ENCODE results near the gene TBC1D8. TPM values are rescaled to one million over a fixed set of nuclear protein-coding genes. Genes with fewer than 3 reads are reported as not detected.

The TBC1D8 gene
- total RNA-seq, 1 donor from 2014 or later, result 25.3 TPM

GRCh38 chr2:101089942-101090799, 61.0 kb downstream of the TBC1D8 start:
- peaks cover 11% of the 10 kb centered on the region for H3K36me3 ChIP-seq (ENCODE audit: control insufficient read depth, insufficient read depth, low read length)
- no peak overlapping the region for H3K4me3 ChIP-seq (ENCODE audit: low read depth, low read length)
- DNase-seq (ENCODE audit: low read depth) (no peak), FAIRE-seq (no peak)
- no peaks in the 10 kb centered on the region for H3K27me3 ChIP-seq (ENCODE audit: control insufficient read depth, insufficient read depth, low read length)
- no peak for TF ChIP-seq CTCF (IDR thresholded peaks at IDR 0.05; ENCODE audit: insufficient read depth, low read length, severe bottlenecking)

- H3K27me3 ChIP-seq (ENCODE audit: control insufficient read depth, insufficient read depth, low read length), result no peaks in the 10 kb centered on the region
- no peak for DNase-seq (ENCODE audit: low read depth)
- H3K36me3 ChIP-seq (ENCODE audit: control insufficient read depth, insufficient read depth, low read length), result peaks cover 11% of the 10 kb centered on the region
- no peak overlapping the region for H3K4me3 ChIP-seq (ENCODE audit: low read depth, low read length)
- FAIRE-seq, result no peak
- TF ChIP-seq CTCF (IDR thresholded peaks at IDR 0.05; ENCODE audit: insufficient read depth, low read length, severe bottlenecking), result no peak
These were observed 61.8 kb downstream of the TBC1D8 start for GRCh38 chr2:101089419-101089818.

GRCh38 chr2:101087638-101088037, 63.5 kb downstream of the TBC1D8 start:
- H3K4me3 ChIP-seq (ENCODE audit: low read depth, low read length), result no peak overlapping the region
- H3K27me3 ChIP-seq (ENCODE audit: control insufficient read depth, insufficient read depth, low read length), result no peaks in the 10 kb centered on the region
- FAIRE-seq, result no peak
- no peak for DNase-seq (ENCODE audit: low read depth)
- peaks cover 13% of the 10 kb centered on the region for H3K36me3 ChIP-seq (ENCODE audit: control insufficient read depth, insufficient read depth, low read length)
- no peak for TF ChIP-seq CTCF (IDR thresholded peaks at IDR 0.05; ENCODE audit: insufficient read depth, low read length, severe bottlenecking)

- FAIRE-seq (no peak), DNase-seq (ENCODE audit: low read depth) (no peak)
- H3K4me3 ChIP-seq (ENCODE audit: low read depth, low read length), result no peak overlapping the region
- H3K36me3 ChIP-seq (ENCODE audit: control insufficient read depth, insufficient read depth, low read length), result peaks cover 3% of the 10 kb centered on the region
- no peak for TF ChIP-seq CTCF (IDR thresholded peaks at IDR 0.05; ENCODE audit: insufficient read depth, low read length, severe bottlenecking)
- no peaks in the 10 kb centered on the region for H3K27me3 ChIP-seq (ENCODE audit: control insufficient read depth, insufficient read depth, low read length)
These were observed 67.6 kb downstream of the TBC1D8 start for GRCh38 chr2:101083613-101084012.

GRCh38 chr2:101082998-101083397, 68.2 kb downstream of the TBC1D8 start:
- FAIRE-seq (no peak), DNase-seq (ENCODE audit: low read depth) (no peak)
- no peak overlapping the region for H3K4me3 ChIP-seq (ENCODE audit: low read depth, low read length)
- no peak for TF ChIP-seq CTCF (IDR thresholded peaks at IDR 0.05; ENCODE audit: insufficient read depth, low read length, severe bottlenecking)
- H3K36me3 ChIP-seq (ENCODE audit: control insufficient read depth, insufficient read depth, low read length), result peaks cover 3% of the 10 kb centered on the region
- H3K27me3 ChIP-seq (ENCODE audit: control insufficient read depth, insufficient read depth, low read length), result no peaks in the 10 kb centered on the region

All from bronchial epithelial cell (primary cell).